Activated CD4-positive, alpha-beta T cell treated with anti-CD3 and anti-CD28 coated beads, Interleukin-2, amount 50 U/mL, for 48 hours (primary cell): ENCODE measurements around the gene CEBPZ.
"Not testable (repeated sequence)": the region's sequence is repeated elsewhere in the genome, so short reads cannot be mapped to it uniquely, and the experiment has no call there.

Source experiments
- DNase-seq, 2 experiments: peaks; one replicate each; pipeline ENCODE4 v3.0.0-alpha.2; 2020

CEBPZ gene

GRCh38 chr2:37211939-37212338 is 19.5 kb downstream of the CEBPZ start:
- DNase-seq: no peak

DNA sequence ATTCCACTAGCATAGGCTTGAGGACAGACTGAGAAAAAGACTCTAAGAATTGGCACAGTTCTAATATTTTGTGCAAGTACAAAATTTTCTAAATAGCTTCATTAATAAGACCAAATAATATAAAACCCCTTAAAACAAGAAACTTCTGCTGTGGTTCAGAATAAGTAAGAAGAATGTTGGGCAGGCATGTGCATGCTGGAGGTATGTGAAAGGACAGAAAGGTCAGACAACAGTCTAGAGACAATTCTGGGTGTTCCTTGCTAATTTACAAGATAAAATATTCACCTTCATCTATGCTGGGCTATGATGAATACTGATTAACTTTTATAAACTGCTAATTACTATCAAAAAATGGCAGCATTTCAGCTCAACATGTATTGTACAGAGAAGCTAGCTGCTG is 20.2 kb downstream of the CEBPZ start:
- DNase-seq: no peak

DNA sequence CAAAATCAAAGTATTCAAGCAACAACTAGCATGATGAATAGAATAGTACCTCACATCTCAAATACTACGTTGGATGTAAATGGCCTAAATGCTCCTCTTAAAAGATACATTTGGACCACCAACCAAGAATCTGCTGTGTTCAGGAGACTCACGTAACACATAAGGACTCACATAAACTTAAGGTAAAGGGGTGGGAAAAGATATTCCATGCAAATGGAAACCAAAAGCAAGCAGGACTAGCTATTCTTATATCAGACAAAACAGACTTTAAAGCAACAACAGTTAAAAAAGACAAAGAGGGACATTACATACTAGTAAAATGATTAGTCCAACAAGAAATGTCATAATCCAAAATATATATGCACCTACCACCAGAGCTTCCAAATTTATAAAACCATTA is 24.6 kb downstream of the CEBPZ start:
- not testable (repeated sequence) for DNase-seq

- no peak for DNase-seq
Observed at GRCh38 chr2:37205689-37206341, 25.6 kb downstream of the CEBPZ start.

DNA sequence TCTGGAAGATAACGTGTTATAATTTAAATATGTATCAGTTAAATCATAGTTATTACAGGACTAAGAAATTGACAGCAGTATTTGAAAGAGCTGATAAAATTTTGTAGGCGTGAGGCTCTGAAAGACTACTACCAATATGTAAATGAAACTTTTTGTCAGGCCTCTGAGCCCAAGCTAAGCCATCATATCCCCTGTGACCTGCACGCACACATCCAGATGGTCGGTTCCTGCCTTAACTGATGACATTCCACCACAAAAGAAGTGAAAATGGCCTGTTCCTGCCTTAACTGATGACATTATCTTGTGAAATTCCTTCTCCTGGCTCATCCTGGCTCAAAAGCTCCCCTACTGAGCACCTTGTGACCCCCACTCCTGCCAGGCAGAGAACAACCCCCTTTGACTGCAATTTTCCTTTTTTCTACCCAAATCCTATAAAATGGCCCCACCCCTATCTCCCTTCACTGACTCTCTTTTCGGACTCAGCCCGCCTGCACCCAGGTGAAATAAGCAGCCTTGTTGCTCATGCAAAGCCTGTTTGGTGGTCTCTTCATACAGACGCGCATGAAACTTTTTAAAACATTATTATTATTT is 26.2 kb downstream of the CEBPZ start:
- DNase-seq: not testable (repeated sequence)

- DNase-seq: no peak
Observed at GRCh38 chr2:37203708-37204107, 27.7 kb downstream of the CEBPZ start.

- no peak for DNase-seq
Observed at GRCh38 chr2:37201766-37202165, 29.6 kb downstream of the CEBPZ start.

DNA sequence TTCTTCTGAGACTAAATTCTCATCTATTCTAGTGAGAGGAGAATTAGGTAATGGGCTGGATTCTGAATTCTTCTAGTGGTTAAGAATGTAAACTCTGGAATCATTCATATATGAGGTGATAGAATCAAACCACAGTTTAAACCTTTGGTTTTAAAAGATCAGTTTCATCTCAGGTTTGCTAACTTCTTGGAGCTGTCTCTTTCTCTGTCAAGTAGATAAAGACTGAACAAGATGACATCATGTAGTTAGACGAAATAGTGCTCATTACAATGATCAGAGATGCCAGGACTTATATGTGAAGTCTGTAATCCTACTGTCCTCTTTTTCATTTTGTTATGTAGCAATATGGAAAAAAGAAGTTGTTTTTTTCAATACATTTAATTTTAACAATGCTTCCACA is 30.2 kb downstream of the CEBPZ start:
- DNase-seq: no peak

DNA sequence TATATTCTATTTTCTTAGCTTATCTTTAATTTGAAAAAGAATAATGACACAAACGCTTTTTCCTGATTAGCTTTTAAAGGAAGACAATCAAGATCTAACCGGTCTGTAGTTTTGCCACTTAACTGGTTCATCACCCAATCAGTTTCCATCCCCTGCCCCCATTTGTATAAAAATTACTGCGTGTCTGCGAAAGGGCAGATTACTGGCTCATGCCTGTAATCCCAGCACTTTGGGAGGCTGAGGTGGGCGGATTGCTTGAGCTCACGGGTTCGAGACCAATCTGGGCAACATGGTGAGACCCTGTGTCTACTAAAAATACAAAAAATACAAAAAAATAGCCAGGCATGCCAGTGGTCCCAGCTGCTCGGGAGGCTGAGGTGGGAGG is 32.7 kb downstream of the CEBPZ start:
- no peak for DNase-seq

DNA sequence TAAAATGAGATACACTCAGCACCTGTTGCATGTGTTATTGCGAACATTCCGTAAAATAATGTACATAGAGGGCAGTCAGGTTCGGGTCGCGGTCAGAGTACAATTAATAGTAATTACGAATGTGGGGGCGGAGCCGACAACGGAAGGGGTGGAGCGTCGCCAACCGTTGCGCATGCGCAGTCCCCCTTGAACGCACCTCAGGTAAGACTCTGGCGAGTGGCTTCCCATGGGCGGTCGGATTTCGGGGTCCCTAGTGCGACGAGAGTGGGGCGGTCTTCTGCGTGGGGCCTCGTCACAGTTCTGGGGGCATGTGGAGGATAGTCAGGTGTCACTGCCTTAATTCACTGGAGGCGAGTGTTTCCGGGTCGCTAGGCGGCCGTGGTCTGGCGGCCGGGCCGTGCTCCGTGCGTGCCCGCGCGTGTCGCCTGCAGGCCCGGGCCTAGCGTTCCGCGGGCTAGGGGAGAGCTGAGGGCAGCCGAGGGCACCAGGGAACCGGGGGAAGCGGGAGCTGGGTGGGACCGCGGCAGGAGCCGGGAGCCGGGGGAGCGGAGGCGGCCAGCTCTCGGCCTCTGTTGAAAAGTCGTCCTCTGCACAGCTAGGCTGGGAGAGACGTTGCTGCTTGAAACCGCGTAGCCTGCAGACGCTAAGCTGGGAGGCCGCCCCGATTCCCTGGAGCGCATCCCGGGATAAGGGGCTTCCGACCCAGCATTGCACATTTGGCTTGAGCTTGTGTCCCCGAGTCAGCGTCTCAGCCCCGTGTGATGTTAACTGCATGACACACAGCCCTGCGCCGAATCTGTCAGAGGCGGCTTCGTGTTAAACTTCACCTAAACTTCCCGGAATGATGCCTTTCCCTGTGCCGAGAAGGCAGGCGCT is 34.8 kb downstream of the CEBPZ start, which contains the start of gene CEBPZOS:
CEBPZOS (plus strand) TSS at position 177 of the 876 bp plus-strand sequence. CDS start 3,209 bp downstream, outside the sequence.
- DNase-seq: peak; percentile 89 to 92

DNA sequence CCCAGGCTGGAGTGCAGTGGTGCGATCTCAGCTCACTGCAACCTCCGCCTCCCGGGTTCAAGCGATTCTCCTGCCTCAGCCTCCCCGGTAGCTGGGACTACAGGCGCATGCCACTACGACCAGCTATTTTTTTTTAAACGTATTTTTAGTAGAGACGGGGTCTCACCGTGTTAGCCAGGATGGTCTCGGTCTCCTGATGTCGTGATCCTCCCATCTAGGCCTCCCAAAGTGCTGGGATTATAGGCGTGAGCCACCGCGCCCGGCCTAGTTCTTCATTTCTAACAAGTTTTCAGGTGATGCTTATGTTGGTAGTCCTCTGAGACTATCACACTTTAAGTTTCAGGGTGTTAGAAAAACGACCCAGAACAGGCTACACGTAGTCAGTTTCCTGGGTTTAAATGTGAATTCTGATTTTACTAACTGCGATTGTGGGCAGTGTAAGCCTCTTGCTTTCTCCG is 35.5 kb downstream of the CEBPZ start:
- DNase-seq: not testable (repeated sequence)

DNA sequence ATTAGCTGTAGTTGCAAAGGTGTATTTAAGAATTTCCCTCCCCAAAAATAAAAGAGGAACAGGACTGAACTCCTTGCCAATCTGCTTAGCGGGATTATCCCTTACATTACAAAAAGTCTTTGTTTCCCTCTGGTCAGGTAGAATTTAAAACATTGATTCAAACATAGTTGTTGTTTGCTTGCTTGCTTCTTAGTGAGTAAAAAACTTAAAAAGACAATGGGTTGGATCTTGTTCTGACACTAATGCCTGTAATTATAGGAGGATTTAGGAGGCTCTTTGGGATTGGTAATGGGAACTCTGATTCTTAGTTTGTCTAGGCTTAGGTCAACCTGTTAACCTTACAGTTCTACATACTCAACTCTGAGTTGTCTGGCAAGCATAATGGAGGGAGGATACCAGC is 38.8 kb downstream of the CEBPZ start:
- DNase-seq: no peak

DNA sequence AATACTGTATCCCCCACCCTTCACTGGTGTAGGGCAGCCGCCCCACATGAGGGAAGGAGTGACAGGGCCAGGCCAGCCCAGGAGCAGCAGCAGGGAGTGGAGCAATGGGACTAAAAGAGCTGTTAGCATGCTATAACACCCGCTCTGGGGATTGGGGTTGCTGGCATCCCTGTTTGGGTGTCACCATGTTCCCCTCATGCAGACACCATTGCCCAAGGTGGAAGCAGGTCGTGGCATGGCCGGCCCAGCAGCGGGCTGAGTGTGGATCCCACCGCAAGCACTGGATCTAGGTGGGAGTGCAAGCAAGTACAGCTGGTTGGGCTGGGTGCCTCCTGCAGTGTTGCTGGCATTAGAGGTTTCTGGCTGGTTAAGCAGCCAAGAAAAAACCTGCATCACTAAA is 39.6 kb downstream of the CEBPZ start:
- no peak for DNase-seq

DNA sequence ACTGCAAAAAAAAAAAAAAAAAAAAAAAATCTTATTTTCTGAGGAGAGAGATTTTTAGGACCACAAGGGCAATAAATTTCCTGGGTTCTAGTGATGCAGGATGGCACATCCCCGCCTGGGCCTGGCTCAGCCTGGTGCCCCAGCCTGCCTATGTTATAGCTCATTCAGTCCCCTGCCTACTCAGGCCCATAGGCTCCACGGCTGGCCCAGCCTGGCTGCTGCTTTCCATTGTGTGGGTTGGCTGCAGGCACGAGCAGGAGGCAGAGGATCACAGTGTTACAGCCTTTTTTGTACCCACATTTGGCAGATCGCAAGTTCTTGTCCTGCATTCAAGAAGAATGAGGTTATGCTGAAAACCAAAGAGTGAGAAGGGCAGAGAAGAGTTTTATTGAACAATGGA is 40.1 kb downstream of the CEBPZ start:
- DNase-seq: no peak

GRCh38 chr2:37190290-37190689 is 41.1 kb downstream of the CEBPZ start:
- no peak for DNase-seq

GRCh38 chr2:37189452-37190153 is 41.8 kb downstream of the CEBPZ start:
- no peak for DNase-seq

DNA sequence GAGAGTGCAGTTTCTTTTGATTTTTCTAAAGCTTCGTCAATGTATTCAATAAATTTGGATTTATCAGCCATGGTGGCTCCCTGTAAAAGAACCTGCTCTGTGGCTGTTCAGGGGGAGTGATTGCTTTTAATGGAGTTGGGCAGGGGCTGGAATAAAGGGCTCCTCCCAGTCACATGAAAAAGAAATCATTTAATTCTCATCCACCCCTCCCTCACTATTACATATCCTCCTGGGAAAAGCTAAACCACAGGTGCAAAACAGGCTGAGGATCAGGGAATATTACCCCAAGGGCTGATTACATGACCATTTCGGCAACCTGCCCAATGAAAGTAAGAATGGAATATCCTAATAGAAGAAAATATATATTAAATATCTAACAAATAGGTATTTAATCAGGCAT is 42.8 kb downstream of the CEBPZ start, which contains the start of gene SULT6B1:
SULT6B1 (minus strand) TSS at position 101 of the 400 bp plus-strand sequence; CDS start at position 71, 30 bp downstream.
- no peak for DNase-seq

DNA sequence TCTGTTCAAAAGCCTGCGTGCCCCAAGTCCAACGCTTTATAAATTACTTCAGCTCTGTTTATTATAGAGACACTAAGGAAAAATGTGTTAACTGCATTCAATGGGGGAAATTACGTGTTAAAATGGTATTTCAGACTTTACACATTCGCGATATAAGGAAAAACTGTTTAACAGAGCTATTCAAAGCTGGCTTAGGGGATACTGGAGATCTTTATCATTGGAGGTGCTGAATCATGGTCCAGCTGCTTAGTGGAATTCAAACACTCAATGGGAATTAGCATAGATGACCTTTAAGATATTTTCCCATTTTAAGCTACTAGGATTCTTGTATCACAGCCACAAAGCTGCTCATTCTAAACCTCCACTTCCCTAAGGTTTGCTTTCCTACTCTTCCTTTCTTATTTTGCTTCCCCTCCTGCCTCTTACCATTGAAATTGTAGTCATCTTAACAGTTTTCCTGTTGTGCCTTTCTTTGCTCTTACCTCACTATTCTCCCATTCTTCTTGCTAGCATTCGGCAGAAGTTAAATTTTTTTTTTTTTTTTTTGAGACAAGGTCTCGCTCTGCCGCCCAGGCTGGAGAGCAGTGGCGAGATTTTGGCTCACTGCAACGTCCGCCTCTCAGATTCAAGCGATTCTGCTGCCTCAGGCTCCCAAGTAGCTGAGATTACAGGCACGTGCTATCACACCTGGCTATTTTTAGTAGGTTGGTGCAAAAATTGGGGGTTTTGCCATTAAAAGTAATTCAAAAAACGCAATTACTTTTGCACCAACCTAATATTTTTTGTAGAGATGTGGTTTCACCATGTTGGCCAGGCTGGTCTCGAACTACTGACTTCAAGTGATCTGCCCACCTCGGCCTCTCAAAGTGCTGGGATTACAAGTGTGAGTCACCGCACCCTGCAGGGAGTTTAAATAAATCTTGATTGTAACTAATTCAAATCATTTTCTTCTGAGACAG is 49.4 kb downstream of the CEBPZ start:
- no peak for DNase-seq

- no peak for DNase-seq
Observed at GRCh38 chr2:37180640-37181039, 50.8 kb downstream of the CEBPZ start.

DNA sequence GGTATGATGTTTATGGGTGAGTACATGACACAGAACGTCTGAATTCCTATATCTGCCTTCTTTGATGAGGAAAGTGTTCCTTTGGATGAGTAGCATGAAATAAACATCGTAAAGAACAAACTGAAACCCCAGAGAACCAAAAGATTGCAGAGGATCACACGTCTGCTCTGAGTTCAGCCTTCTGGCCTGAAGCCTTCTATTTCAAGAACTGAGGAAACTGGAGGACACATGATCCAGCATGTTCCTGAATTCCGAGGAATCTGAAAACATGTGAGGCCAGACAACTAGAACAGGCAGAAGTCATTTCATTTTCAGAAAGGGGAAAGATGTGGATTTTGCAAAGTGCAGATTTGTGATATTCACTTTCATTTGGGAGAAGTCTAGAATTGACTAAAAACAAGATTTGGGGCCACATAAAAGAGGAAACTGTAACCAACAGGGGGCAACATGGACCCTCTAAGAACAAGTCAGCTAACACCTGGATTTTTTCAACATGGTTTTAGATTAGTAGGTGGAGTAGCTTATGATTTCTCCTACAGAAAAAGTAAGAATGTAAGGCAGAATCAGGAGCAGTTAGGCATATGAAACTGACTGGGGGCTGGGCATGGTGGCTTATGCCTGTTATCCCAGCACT is 51.3 kb downstream of the CEBPZ start:
- DNase-seq: no peak

DNA sequence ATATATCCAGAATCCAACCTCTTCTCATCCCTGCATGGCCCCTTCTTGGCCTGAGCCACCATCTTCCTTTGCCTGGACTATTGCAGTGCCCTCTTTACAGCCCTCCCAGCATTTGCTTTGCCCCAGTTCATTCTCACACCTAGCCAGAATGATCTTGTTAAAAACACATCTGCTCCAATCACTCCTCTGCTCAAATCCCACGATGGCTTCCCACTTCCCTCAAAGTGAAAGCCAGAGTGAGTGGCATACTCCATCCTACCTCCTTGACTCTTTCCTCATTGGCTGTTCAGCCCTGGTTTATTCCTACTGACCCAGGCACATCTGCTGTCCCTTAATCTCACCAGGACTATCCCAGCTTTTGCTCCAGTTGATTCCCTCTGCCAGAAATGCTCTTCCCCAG is 57.7 kb downstream of the CEBPZ start:
- no peak for DNase-seq
